ENCODE results near the gene EXD3. TPM values are rescaled to one million over a fixed set of nuclear protein-coding genes. Genes with fewer than 3 reads are reported as not detected.
"Not testable (repeated sequence)": the region's sequence is repeated elsewhere in the genome, so short reads cannot be mapped to it uniquely, and the experiment has no call there.

The EXD3 gene
- polyA plus RNA-seq, 1 donor, result 16.6 TPM

GRCh38 chr9:137458194-137459151 is 35.5 kb upstream of the EXD3 start:
- no peak for DNase-seq

- DNase-seq, result no peak
These were observed 34.6 kb upstream of the EXD3 start for GRCh38 chr9:137457406-137458193.

- no peak for DNase-seq
These were observed 34.0 kb upstream of the EXD3 start for GRCh38 chr9:137456864-137457405.

GRCh38 chr9:137456061-137456863 is 33.3 kb upstream of the EXD3 start:
- no peak for DNase-seq

GRCh38 chr9:137455359-137455991 is 32.5 kb upstream of the EXD3 start:
- DNase-seq, result no peak

GRCh38 chr9:137454597-137455358 is 31.8 kb upstream of the EXD3 start:
- DNase-seq, result no peak

GRCh38 chr9:137454145-137454596 is 31.2 kb upstream of the EXD3 start:
- DNase-seq, result no peak

GRCh38 chr9:137453643-137454081 is 30.7 kb upstream of the EXD3 start:
- no peak for DNase-seq

- DNase-seq, result no peak
These were observed 30.0 kb upstream of the EXD3 start for GRCh38 chr9:137452761-137453642.

GRCh38 chr9:137452006-137452760 is 29.2 kb upstream of the EXD3 start:
- no peak for DNase-seq

- not testable (repeated sequence) for DNase-seq
These were observed 28.5 kb upstream of the EXD3 start for GRCh38 chr9:137451264-137452005.

- not testable (repeated sequence) for DNase-seq
These were observed 27.7 kb upstream of the EXD3 start for GRCh38 chr9:137450539-137451222.

GRCh38 chr9:137449931-137450538 is 27.1 kb upstream of the EXD3 start:
- no peak for DNase-seq

- no peak for DNase-seq
These were observed 26.3 kb upstream of the EXD3 start for GRCh38 chr9:137449081-137449844.

GRCh38 chr9:137448602-137448962 is 25.6 kb upstream of the EXD3 start:
- no peak for DNase-seq
